GM19324 (cell line): ENCODE data around the gene PGLYRP1.

Experiments used
- ATAC-seq: cut with Tn5 transposase; IDR thresholded peaks from one replicate; pipeline ENCODE4 v1.9.1; 2021; ENCODE audit warnings: mild to moderate bottlenecking, moderate library complexity; ENCODE audit not compliant: unreplicated experiment, low FRiP score

The PGLYRP1 gene

GRCh38 chr19:46006411-46006810, 16.4 kb downstream of the PGLYRP1 start:
- no peak for ATAC-seq

- no peak for ATAC-seq
Observed at GRCh38 chr19:46002678-46003275, 20.1 kb downstream of the PGLYRP1 start.

GRCh38 chr19:46000491-46001246, 22.2 kb downstream of the PGLYRP1 start:
- no peak for ATAC-seq

- ATAC-seq, result no peak
Observed at GRCh38 chr19:45999653-46000121, 23.2 kb downstream of the PGLYRP1 start.

- no peak for ATAC-seq
Observed at GRCh38 chr19:45998834-45999233, 24.0 kb downstream of the PGLYRP1 start.

GRCh38 chr19:45996933-45997332, 25.9 kb downstream of the PGLYRP1 start:
- ATAC-seq, result no peak

GRCh38 chr19:45995715-45996385, 27.0 kb downstream of the PGLYRP1 start:
- ATAC-seq, result no peak

GRCh38 chr19:45994998-45995714, 27.7 kb downstream of the PGLYRP1 start, which contains the start of gene CCDC61:
Gene CCDC61 (plus strand): TSS chr19:45995467. CDS start chr19:46003019, 7,552 bp downstream.
- ATAC-seq, result peak; percentile 97

GRCh38 chr19:45994456-45994997, 28.3 kb downstream of the PGLYRP1 start:
- no peak for ATAC-seq

GRCh38 chr19:45990113-45990728, 32.6 kb downstream of the PGLYRP1 start:
- no peak for ATAC-seq

- no peak for ATAC-seq
Observed at GRCh38 chr19:45985321-45985720, 37.5 kb downstream of the PGLYRP1 start.

GRCh38 chr19:45981350-45981749, 41.5 kb downstream of the PGLYRP1 start:
- ATAC-seq, result no peak

- no peak for ATAC-seq
Observed at GRCh38 chr19:45978156-45978555, 44.7 kb downstream of the PGLYRP1 start.

- ATAC-seq, result no peak
Observed at GRCh38 chr19:45976178-45976577, 46.7 kb downstream of the PGLYRP1 start.

- no peak for ATAC-seq
Observed at GRCh38 chr19:45975306-45976070, 47.4 kb downstream of the PGLYRP1 start.

GRCh38 chr19:45973553-45974338, 49.1 kb downstream of the PGLYRP1 start, which contains the start of gene NOVA2:
Gene NOVA2 (minus strand): TSS chr19:45973865. CDS start chr19:45973351, 514 bp downstream.
- ATAC-seq, result no peak

GRCh38 chr19:45972947-45973540, 49.8 kb downstream of the PGLYRP1 start:
- no peak for ATAC-seq
